Osteoblast (primary cell): ENCODE results near the gene COL18A1. TPM values are rescaled to one million over a fixed set of nuclear protein-coding genes. Genes with fewer than 3 reads are reported as not detected.

Experiments
- DNase-seq: peaks from one replicate; pipeline ENCODE4 v3.0.0; 2011; ENCODE audit warnings: low spot score, mixed read lengths; ENCODE audit not compliant: insufficient read length; ENCODE audit errors: missing footprints
- H2AFZ ChIP-seq: 2 replicates; pipeline ENCODE4 v1.6.0; 2011; ENCODE audit warnings: mild to moderate bottlenecking, low read length
- H3K27ac ChIP-seq: 2 replicates; pipeline ENCODE4 v1.5.1; 2011; ENCODE audit warnings: mild to moderate bottlenecking, low read depth, low read length, moderate library complexity
- H3K27me3 ChIP-seq: 2 replicates; pipeline ENCODE4 v1.6.0; 2012; ENCODE audit warnings: mild to moderate bottlenecking, control low read depth, inconsistent platforms, low read length, moderate library complexity; ENCODE audit not compliant: insufficient read depth
- H3K36me3 ChIP-seq: 2 replicates; pipeline ENCODE4 v1.5.1; 2011; ENCODE audit warnings: mild to moderate bottlenecking, low read length, control low read depth, moderate library complexity; ENCODE audit not compliant: insufficient read depth
- H3K4me1 ChIP-seq: 2 replicates; pipeline ENCODE4 v1.5.1; 2011; ENCODE audit warnings: mild to moderate bottlenecking, low read length, control low read depth, moderate library complexity; ENCODE audit not compliant: insufficient read depth
- H3K4me2 ChIP-seq: 2 replicates; pipeline ENCODE4 v1.6.0; 2011; ENCODE audit warnings: mild to moderate bottlenecking, low read length; ENCODE audit not compliant: insufficient read depth
- H3K4me3 ChIP-seq: fragments of 200-600 bp; sonication (generic); 3 replicates; pipeline ENCODE4 v1.5.1; 2012; ENCODE audit warnings: mild to moderate bottlenecking, low read length, inconsistent platforms; ENCODE audit not compliant: insufficient read depth
- H3K79me2 ChIP-seq: 2 replicates; pipeline ENCODE4 v1.6.0; 2012; ENCODE audit warnings: mild to moderate bottlenecking, low read length, control low read depth, inconsistent platforms; ENCODE audit not compliant: insufficient read depth
- H3K9me3 ChIP-seq: 2 replicates; pipeline ENCODE4 v1.5.1; 2011; ENCODE audit warnings: low read depth, low read length, control low read depth
- H4K20me1 ChIP-seq: 2 replicates; pipeline ENCODE4 v1.6.0; 2012; ENCODE audit warnings: mild to moderate bottlenecking, low read length, control low read depth; ENCODE audit not compliant: insufficient read depth
- total RNA-seq: library from RNA; depleted of rRNA; stranded (reverse); fragments of >200 nt; gene quantifications from 2 replicates; pipeline ENCODE4 v1.2.3, GENCODE V29; 2012
- TF ChIP-seq, protein P1 (sequence below): IDR thresholded peaks from 2 replicates; pipeline ENCODE4 v1.5.1; 2011; ENCODE audit warnings: mild to moderate bottlenecking, low read depth, low read length, moderate library complexity; ENCODE audit errors: extremely low read depth

COL18A1 gene
- total RNA-seq, 1 donor, result 8.3 TPM

DNA sequence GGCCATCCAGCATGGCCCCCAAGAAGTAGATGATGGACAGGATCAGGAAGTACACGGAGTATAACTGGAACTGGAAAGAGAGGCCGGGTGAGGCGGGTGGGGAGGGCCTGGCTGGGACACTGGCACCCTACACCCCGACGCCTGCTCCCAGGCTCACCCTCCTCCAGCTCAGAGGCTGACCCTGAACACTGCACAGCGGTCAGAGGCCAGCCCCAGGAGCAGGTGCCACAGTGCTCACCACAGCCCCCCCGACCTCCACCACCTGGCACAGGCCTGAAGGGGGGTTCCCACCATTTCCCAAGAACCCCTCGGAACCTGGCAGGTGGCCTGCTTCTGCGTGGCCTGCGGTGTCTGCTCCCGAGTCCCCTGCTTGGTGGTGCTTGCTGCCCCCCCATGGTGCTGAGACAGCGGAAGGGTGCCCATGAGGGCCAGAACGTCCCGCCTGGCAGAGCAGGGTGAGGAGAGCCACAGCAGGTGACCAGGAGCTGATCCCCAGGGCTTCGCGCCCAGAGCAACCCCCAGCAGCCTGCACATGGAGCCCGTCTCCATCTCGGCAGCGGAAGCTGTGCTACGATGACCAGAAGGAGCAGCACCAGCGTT, 111.2 kb downstream of the COL18A1 start:
- Histone ChIP-seq H3K36me3 (no peaks in the 10 kb centered on the region), H3K4me3 (no peak overlapping the region)

DNA sequence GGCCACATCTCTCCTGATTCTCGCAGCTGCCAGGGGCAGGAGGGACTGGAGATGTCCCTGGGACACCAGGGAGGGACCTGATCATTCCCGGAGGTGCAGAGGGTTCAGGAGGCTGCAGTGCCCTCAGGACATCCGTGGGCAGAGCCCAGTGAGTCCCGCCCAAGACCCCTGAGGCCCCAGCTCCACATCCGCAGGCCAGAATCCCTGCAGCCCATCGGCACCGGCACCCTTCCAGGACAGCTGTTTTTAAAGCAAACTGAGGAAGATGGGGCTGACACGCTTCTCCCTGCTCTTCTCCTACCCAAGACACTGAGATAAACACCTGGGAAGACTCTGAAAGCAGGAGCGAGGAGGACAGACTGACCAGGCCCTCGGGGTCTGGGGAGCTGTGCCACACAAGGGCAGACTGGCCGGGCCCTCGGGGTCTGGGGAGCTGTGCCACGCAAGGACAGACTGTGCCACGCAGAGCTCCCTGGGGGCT, 111.7 kb downstream of the COL18A1 start:
- Histone ChIP-seq H3K27ac (no peak overlapping the region), H3K36me3 (no peaks in the 10 kb centered on the region)
- TF ChIP-seq, protein P1, sequence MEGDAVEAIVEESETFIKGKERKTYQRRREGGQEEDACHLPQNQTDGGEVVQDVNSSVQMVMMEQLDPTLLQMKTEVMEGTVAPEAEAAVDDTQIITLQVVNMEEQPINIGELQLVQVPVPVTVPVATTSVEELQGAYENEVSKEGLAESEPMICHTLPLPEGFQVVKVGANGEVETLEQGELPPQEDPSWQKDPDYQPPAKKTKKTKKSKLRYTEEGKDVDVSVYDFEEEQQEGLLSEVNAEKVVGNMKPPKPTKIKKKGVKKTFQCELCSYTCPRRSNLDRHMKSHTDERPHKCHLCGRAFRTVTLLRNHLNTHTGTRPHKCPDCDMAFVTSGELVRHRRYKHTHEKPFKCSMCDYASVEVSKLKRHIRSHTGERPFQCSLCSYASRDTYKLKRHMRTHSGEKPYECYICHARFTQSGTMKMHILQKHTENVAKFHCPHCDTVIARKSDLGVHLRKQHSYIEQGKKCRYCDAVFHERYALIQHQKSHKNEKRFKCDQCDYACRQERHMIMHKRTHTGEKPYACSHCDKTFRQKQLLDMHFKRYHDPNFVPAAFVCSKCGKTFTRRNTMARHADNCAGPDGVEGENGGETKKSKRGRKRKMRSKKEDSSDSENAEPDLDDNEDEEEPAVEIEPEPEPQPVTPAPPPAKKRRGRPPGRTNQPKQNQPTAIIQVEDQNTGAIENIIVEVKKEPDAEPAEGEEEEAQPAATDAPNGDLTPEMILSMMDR, result no peak

More for the DNA sequence above, 111.2 kb downstream of the COL18A1 start:
- no peak overlapping the region for H2AFZ ChIP-seq
- H3K79me2 ChIP-seq, result no peaks in the 10 kb centered on the region
- H3K27me3 ChIP-seq, result no peaks in the 10 kb centered on the region
- no peaks in the 10 kb centered on the region for H4K20me1 ChIP-seq
- H3K4me1 ChIP-seq, result no peaks in the 10 kb centered on the region
- TF ChIP-seq, protein P1, result no peak
- H3K27ac ChIP-seq, result no peak overlapping the region
- H3K4me2 ChIP-seq, result no peak overlapping the region
- H3K9me3 ChIP-seq, result peaks cover 5% of the 10 kb centered on the region
- DNase-seq, result no peak

DNA sequence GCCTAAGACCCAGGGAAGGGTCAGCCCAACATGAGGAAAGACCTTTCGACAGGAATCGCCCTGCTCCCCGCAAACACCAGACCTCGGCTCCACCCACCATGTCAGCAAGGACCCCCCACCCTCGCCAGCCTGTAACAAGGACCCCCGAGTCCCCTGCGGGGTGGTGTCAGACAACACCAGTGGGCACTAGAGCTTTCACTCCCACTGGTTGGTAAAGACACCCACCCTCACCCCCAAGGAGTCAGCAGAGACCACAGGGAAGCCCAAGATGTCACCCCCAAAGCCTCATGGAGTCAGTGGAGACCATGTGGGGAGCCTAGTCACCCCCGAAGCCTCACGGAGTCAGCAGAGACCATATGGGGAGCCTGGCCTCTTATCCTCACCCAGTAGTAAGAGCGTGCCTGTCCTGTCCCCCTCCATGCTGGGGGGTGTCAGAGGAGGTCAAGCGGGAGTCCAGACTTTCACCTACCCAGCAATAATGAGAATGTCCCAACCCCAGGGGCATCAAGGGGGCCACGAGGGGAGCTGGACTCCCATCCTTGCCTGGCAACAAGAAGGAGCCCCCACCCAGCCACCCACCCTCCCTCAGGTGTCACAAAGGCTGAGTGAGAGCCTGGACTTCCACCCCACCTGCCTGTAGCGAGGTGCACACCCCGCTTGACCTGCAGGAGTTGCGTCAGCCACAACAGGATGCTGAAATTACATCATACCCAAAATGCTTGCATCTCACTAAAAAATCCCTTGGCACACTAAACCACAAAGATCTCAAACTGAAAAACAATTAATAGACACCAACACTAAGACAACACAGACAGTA, 112.5 kb downstream of the COL18A1 start:
- Histone ChIP-seq H3K36me3 (no peaks in the 10 kb centered on the region), H2AFZ (no peak overlapping the region), H4K20me1 (no peaks in the 10 kb centered on the region), H3K4me1 (no peaks in the 10 kb centered on the region), H3K27me3 (no peaks in the 10 kb centered on the region), H3K4me3 (no peak overlapping the region), H3K27ac (no peak overlapping the region), H3K9me3 (peaks cover 5% of the 10 kb centered on the region), H3K79me2 (no peaks in the 10 kb centered on the region), H3K4me2 (no peak overlapping the region)
- TF ChIP-seq, protein P1, result no peak
- DNase-seq, result no peak

More for the DNA sequence above, 111.7 kb downstream of the COL18A1 start:
- Histone ChIP-seq H3K4me1 (no peaks in the 10 kb centered on the region), H4K20me1 (no peaks in the 10 kb centered on the region), H3K79me2 (no peaks in the 10 kb centered on the region), H3K4me2 (no peak overlapping the region), H3K27me3 (no peaks in the 10 kb centered on the region), H2AFZ (no peak overlapping the region), H3K9me3 (peaks cover 5% of the 10 kb centered on the region), H3K4me3 (no peak overlapping the region)
- DNase-seq, result no peak

DNA sequence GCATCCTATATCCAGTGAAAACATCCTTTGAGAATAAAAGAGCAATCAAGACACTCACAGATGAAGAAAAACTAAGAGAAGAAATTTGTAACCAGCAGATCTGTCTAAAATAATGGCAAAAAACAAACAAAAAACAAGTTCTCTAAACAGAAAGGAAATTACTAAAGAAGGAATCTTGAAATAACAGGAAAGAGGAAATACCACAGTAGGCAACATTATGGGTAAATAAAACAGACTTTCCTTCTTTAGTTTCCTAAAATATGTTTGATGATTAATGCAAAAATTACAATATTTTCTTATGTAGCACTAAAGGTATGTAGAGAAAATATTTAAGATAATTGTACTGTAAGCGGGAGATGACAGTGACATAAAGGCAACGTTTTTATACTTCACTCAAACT, 113.8 kb downstream of the COL18A1 start:
- Histone ChIP-seq H3K27ac (no peak overlapping the region), H3K36me3 (no peaks in the 10 kb centered on the region), H3K27me3 (no peaks in the 10 kb centered on the region), H3K9me3 (peaks cover 5% of the 10 kb centered on the region), H3K4me1 (no peaks in the 10 kb centered on the region), H2AFZ (no peak overlapping the region), H4K20me1 (no peaks in the 10 kb centered on the region), H3K4me2 (no peak overlapping the region), H3K4me3 (no peak overlapping the region), H3K79me2 (no peaks in the 10 kb centered on the region)
- no peak for DNase-seq
- TF ChIP-seq, protein P1, result no peak
